ENCODE measurements around the gene SUN1.

The SUN1 gene

DNA sequence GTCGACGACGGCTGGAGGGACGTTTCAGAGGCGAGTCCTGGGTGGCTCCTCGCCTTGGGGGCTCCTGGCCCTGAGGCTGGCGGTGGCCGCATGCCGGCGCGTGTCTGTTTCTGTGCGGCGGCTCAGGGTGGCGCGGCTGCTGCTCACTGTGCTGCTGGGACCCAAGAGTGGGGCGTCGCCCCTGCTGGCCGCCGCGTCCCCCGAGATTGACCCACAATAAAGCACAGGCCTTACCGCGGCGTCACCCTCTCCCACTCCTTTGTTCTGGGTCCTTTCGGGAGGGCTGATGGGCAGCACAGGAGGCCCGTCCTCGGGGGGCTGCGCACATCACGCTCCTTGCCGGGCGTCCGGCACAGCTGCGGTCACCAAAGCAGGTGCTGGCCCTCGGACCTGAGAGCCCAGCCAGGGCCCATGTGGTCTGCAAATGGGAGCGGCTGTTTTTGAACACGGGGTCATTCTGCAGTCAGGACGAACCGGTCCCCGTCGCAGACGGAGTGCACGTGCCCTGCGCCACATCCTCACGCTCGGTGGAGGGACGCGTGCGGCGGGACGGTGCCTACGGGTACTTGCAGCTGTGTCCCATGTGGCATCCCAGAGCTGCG lies 63.3 kb downstream of the SUN1 start:
- TF ChIP-seq, protein P1, sequence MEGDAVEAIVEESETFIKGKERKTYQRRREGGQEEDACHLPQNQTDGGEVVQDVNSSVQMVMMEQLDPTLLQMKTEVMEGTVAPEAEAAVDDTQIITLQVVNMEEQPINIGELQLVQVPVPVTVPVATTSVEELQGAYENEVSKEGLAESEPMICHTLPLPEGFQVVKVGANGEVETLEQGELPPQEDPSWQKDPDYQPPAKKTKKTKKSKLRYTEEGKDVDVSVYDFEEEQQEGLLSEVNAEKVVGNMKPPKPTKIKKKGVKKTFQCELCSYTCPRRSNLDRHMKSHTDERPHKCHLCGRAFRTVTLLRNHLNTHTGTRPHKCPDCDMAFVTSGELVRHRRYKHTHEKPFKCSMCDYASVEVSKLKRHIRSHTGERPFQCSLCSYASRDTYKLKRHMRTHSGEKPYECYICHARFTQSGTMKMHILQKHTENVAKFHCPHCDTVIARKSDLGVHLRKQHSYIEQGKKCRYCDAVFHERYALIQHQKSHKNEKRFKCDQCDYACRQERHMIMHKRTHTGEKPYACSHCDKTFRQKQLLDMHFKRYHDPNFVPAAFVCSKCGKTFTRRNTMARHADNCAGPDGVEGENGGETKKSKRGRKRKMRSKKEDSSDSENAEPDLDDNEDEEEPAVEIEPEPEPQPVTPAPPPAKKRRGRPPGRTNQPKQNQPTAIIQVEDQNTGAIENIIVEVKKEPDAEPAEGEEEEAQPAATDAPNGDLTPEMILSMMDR (IDR thresholded peaks at IDR 0.05; ENCODE audit: insufficient read depth, low read length, missing control alignments), result no peak
- ChIA-PET POLR2A (no interaction called here), CTCF (no interaction called here)
- H3K4me3 ChIP-seq (ENCODE audit: low read depth, low read length), result no peak overlapping the region
- no peak for DNase-seq (ENCODE audit: low read depth, low spot score)

GRCh38 chr7:896346-897075 lies 64.2 kb downstream of the SUN1 start:
- DNase-seq (ENCODE audit: low read depth, low spot score), result no peak
- TF ChIP-seq, protein P1 (IDR thresholded peaks at IDR 0.05; ENCODE audit: insufficient read depth, low read length, missing control alignments), result no peak
- ChIA-PET CTCF (no interaction called here), POLR2A (no interaction called here)
- H3K4me3 ChIP-seq (ENCODE audit: low read depth, low read length), result no peak overlapping the region

- POLR2A ChIA-PET, result no interaction called here
- DNase-seq (ENCODE audit: low read depth, low spot score), result no peak
- TF ChIP-seq, protein P1 (IDR thresholded peaks at IDR 0.05; ENCODE audit: insufficient read depth, low read length, missing control alignments), result no peak
- no peak overlapping the region for H3K4me3 ChIP-seq (ENCODE audit: low read depth, low read length)
- CTCF ChIA-PET, result no interaction called here
Observed at GRCh38 chr7:897086-897485, 64.8 kb downstream of the SUN1 start.

- no peak for DNase-seq (ENCODE audit: low read depth, low spot score)
- H3K4me3 ChIP-seq (ENCODE audit: low read depth, low read length), result no peak overlapping the region
- TF ChIP-seq, protein P1 (IDR thresholded peaks at IDR 0.05; ENCODE audit: insufficient read depth, low read length, missing control alignments), result no peak
- ChIA-PET POLR2A (no interaction called here), CTCF (no interaction called here)
Observed at GRCh38 chr7:897771-898376, 65.6 kb downstream of the SUN1 start.

DNA sequence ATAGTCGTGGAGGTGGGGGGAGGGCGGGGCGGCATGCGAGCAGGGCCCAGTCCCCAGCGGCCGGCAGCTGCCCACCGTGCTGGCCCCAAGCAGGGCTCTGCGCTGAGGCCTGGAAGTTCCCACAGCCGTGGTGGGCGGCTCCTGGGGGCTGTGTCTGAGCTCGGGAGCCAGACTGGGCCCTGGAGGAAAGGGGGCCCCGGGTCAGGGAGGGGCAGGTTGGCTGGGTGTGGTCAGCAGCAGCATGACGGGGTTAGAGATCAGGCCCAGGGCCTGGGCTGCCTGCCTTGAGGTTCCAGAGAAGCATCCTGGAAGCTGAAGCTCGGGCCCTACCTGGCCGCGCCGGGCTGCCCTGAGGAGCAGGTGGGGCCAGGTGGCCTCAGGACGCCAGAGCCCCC lies 66.2 kb downstream of the SUN1 start:
- ChIA-PET CTCF (no interaction called here), POLR2A (no interaction called here)
- no peak for DNase-seq (ENCODE audit: low read depth, low spot score)
- no peak overlapping the region for H3K4me3 ChIP-seq (ENCODE audit: low read depth, low read length)
- TF ChIP-seq, protein P1 (IDR thresholded peaks at IDR 0.05; ENCODE audit: insufficient read depth, low read length, missing control alignments), result no peak

DNA sequence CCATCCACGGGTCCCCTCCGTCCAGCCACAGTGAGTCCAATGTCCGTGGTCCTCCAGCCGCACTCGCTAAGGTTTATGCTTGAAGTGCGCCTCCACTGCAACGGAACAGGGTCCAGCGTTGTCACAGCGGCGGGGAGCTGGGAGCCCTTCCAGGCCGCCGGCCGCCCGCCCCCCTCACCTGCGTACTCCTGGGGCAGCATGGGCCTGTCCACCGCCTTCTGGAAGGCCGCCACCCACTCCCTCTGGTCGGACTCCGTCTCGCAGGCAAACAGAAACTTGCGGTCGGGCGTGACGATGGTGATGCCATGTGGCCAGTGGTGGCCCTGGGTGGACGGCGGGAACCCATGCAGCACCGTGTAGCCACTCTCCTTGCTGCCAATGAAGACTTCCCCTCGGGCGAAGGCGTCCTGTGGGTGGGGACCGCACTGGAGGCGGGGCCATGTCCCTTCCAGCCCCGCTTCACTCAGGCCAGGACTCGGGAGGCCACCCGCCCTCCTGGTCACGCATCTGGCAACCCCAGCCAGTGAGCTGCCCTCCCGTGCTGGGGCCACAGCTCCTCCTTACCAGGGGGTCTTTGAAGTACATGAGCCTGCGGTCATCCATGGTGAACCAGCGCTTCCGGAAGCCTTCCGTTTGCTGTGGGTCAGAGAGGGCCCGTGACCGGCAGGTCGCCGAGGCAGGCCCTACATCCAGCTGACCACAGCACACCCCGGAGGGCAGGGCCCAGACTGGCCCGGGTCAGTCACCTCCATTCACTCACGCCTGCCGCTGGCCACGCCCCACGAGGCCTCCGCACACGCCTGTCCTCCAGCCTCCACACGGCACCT lies 66.8 kb downstream of the SUN1 start:
- ChIA-PET POLR2A (no interaction called here), CTCF (no interaction called here)
- no peak for DNase-seq (ENCODE audit: low read depth, low spot score)
- TF ChIP-seq, protein P1 (IDR thresholded peaks at IDR 0.05; ENCODE audit: insufficient read depth, low read length, missing control alignments), result no peak
- no peak overlapping the region for H3K4me3 ChIP-seq (ENCODE audit: low read depth, low read length)

Data from AG04449 (cell line).